GM21526 (cell line): ENCODE measurements around the gene FAM222B.
"Not testable (repeated sequence)": the region's sequence is repeated elsewhere in the genome, so short reads cannot be mapped to it uniquely, and the experiment has no call there.

Experiments used
- ATAC-seq: cut with Tn5 transposase; IDR thresholded peaks from one replicate; pipeline ENCODE4 v1.9.1; 2021; ENCODE audit warnings: moderate library complexity; ENCODE audit not compliant: unreplicated experiment, low FRiP score

Gene FAM222B

GRCh38 chr17:28873839-28874238, 31.2 kb upstream of the FAM222B start:
- ATAC-seq, result no peak

GRCh38 chr17:28871056-28871579, 28.5 kb upstream of the FAM222B start:
- peak; percentile 84 for ATAC-seq

- ATAC-seq, result no peak
Observed at GRCh38 chr17:28867276-28867675, 24.7 kb upstream of the FAM222B start.

- no peak for ATAC-seq
Observed at GRCh38 chr17:28865946-28866752, 23.6 kb upstream of the FAM222B start.

- no peak for ATAC-seq
Observed at GRCh38 chr17:28864991-28865849, 22.6 kb upstream of the FAM222B start.

GRCh38 chr17:28863953-28864352, 21.4 kb upstream of the FAM222B start:
- ATAC-seq, result no peak

- no peak for ATAC-seq
Observed at GRCh38 chr17:28862561-28862960, 20.0 kb upstream of the FAM222B start.

- ATAC-seq, result no peak
Observed at GRCh38 chr17:28861393-28862203, 19.0 kb upstream of the FAM222B start.

GRCh38 chr17:28860363-28860808, 17.8 kb upstream of the FAM222B start:
- ATAC-seq, result no peak

- ATAC-seq, result no peak
Observed at GRCh38 chr17:28858801-28859355, 16.3 kb upstream of the FAM222B start.

GRCh38 chr17:28857905-28858800, 15.6 kb upstream of the FAM222B start:
- ATAC-seq, result no peak

- no peak for ATAC-seq
Observed at GRCh38 chr17:28856028-28856574, 13.5 kb upstream of the FAM222B start.

- no peak for ATAC-seq
Observed at GRCh38 chr17:28855336-28855679, 12.7 kb upstream of the FAM222B start.

- ATAC-seq, result no peak
Observed at GRCh38 chr17:28854457-28855335, 12.1 kb upstream of the FAM222B start, which contains the start of gene ERAL1. ERAL1 (plus strand) TSS chr17:28855016; CDS start chr17:28855035, 19 bp downstream.

- ATAC-seq, result no peak
Observed at GRCh38 chr17:28853295-28853694, 10.7 kb upstream of the FAM222B start.

GRCh38 chr17:28849281-28849680, 6.7 kb upstream of the FAM222B start:
- no peak for ATAC-seq

- not testable (repeated sequence) for ATAC-seq
Observed at GRCh38 chr17:28848667-28849066, 6.1 kb upstream of the FAM222B start.

GRCh38 chr17:28846699-28847098, 4.1 kb upstream of the FAM222B start:
- not testable (repeated sequence) for ATAC-seq
